PC-9 (cell line): ENCODE measurements around the gene LEMD3.

Experiments
- EZH2 ChIP-seq: fragments of 200-600 bp; sonication (generic); IDR thresholded peaks from 2 replicates; pipeline ENCODE4 v1.8.0; 2017; ENCODE audit warnings: antibody characterized with exemption, low read depth
- TF ChIP-seq, protein P1 (sequence below): fragments of 200-600 bp; sonication (generic); conservative IDR thresholded peaks from 2 replicates; pipeline ENCODE4 v1.6.1; 2017; ENCODE audit warnings: mixed run types, antibody characterized with exemption, mild to moderate bottlenecking, moderate library complexity

DNA sequence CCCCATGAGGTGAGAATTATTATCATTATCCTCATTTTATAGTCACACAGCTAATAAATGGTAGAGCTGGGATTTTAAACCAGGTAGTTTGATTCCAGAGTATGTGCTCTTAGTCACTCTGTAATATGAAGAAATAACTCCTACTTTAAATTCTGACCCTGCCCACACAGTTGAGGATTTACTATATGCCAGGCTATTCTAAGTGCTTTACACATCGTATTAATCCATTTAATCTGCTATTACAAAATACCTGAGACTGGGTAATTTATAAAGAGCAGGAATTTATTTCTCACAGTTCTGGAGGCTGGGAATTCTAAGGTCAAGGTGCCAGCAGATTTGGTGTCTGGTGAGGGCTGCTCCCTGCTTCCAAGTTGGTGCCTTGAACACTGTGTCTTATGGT is 28.6 kb upstream of the LEMD3 start:
- TF ChIP-seq EZH2, result no peak
- TF ChIP-seq, protein P1, sequence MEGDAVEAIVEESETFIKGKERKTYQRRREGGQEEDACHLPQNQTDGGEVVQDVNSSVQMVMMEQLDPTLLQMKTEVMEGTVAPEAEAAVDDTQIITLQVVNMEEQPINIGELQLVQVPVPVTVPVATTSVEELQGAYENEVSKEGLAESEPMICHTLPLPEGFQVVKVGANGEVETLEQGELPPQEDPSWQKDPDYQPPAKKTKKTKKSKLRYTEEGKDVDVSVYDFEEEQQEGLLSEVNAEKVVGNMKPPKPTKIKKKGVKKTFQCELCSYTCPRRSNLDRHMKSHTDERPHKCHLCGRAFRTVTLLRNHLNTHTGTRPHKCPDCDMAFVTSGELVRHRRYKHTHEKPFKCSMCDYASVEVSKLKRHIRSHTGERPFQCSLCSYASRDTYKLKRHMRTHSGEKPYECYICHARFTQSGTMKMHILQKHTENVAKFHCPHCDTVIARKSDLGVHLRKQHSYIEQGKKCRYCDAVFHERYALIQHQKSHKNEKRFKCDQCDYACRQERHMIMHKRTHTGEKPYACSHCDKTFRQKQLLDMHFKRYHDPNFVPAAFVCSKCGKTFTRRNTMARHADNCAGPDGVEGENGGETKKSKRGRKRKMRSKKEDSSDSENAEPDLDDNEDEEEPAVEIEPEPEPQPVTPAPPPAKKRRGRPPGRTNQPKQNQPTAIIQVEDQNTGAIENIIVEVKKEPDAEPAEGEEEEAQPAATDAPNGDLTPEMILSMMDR, result no peak
